HL-60 (cell line): ENCODE data around the gene HPS5.

Experiments used
- POLR2AphosphoS5 ChIP-seq: IDR thresholded peaks from 2 replicates; pipeline ENCODE4 v1.6.1; 2012; ENCODE audit warnings: low read depth
- TF ChIP-seq, protein P1 (sequence below): IDR thresholded peaks from one replicate; pipeline ENCODE4 v1.5.1; 2011; ENCODE audit warnings: low read length, control low read depth, inconsistent platforms; ENCODE audit not compliant: insufficient read depth

DNA sequence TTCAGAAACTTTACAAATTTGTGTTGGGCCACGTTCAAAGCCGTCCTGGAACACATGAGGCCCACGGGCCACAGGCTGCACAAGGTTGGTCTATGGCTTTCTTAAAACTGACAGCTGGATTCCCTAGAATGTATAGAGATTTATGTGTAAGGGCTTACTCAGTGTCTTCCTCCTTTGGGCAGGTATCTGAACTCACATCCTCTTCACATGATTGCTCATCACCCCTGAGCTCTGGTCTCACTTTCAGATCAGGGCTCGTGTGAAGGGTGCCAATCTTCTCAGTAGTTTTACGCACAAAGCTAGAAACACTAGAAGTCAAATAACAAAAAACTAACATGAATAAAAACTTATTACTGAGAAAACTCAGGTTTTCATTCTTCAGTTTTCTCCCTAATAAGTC lies 27.1 kb downstream of the HPS5 start:
- TF ChIP-seq, protein P1, sequence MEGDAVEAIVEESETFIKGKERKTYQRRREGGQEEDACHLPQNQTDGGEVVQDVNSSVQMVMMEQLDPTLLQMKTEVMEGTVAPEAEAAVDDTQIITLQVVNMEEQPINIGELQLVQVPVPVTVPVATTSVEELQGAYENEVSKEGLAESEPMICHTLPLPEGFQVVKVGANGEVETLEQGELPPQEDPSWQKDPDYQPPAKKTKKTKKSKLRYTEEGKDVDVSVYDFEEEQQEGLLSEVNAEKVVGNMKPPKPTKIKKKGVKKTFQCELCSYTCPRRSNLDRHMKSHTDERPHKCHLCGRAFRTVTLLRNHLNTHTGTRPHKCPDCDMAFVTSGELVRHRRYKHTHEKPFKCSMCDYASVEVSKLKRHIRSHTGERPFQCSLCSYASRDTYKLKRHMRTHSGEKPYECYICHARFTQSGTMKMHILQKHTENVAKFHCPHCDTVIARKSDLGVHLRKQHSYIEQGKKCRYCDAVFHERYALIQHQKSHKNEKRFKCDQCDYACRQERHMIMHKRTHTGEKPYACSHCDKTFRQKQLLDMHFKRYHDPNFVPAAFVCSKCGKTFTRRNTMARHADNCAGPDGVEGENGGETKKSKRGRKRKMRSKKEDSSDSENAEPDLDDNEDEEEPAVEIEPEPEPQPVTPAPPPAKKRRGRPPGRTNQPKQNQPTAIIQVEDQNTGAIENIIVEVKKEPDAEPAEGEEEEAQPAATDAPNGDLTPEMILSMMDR, result no peak
- no peak for TF ChIP-seq POLR2AphosphoS5
